C4-2B (cell line): Measurements from ENCODE around the gene NCK2.

Experiments
- H3K27ac ChIP-seq: fragments of 450-650 bp; 2 replicates; pipeline ENCODE4 v1.5.1; 2017
- CTCF ChIP-seq: fragments of 450-650 bp; conservative IDR thresholded peaks from 2 replicates; pipeline ENCODE4 v1.5.1; 2017; ENCODE audit warnings: mild to moderate bottlenecking
- ZFX ChIP-seq: fragments of 450-650 bp; IDR thresholded peaks from 2 replicates; pipeline ENCODE4 v1.6.1; 2017

The NCK2 gene

GRCh38 chr2:105736145-105736544 lies 8.6 kb upstream of the NCK2 start:
- no peak overlapping the region for H3K27ac ChIP-seq
- TF ChIP-seq ZFX = no peak
- no peak for TF ChIP-seq CTCF

GRCh38 chr2:105737980-105738657 lies 6.6 kb upstream of the NCK2 start:
- no peak overlapping the region for H3K27ac ChIP-seq
- TF ChIP-seq CTCF (no peak), ZFX (no peak)

- TF ChIP-seq ZFX (no peak), CTCF (no peak)
- H3K27ac ChIP-seq = no peak overlapping the region
Observed at GRCh38 chr2:105738658-105739241, 6.0 kb upstream of the NCK2 start.

GRCh38 chr2:105739426-105739825 lies 5.3 kb upstream of the NCK2 start:
- TF ChIP-seq ZFX (no peak), CTCF (no peak)
- no peak overlapping the region for H3K27ac ChIP-seq

GRCh38 chr2:105739944-105740530 lies 4.7 kb upstream of the NCK2 start:
- no peak overlapping the region for H3K27ac ChIP-seq
- TF ChIP-seq CTCF (no peak), ZFX (no peak)

GRCh38 chr2:105741174-105741573 lies 3.5 kb upstream of the NCK2 start:
- no peak overlapping the region for H3K27ac ChIP-seq
- no peak for TF ChIP-seq ZFX
- TF ChIP-seq CTCF = no peak

- H3K27ac ChIP-seq = no peak overlapping the region
- TF ChIP-seq ZFX (no peak), CTCF (no peak)
Observed at GRCh38 chr2:105741617-105742016, 3.1 kb upstream of the NCK2 start.
